ENCODE results near the gene PPFIA4.

The PPFIA4 gene

GRCh38 chr1:203124546-203125317 lies 98.4 kb downstream of the PPFIA4 start:
- FAIRE-seq (no peak), DNase-seq (ENCODE audit: insufficient read length, low spot score) (no peak)

- FAIRE-seq (no peak), DNase-seq (ENCODE audit: insufficient read length, low spot score) (no peak)
These were observed 100.0 kb downstream of the PPFIA4 start for GRCh38 chr1:203126151-203126865.

- no peak for FAIRE-seq
- DNase-seq (ENCODE audit: insufficient read length, low spot score): no peak
These were observed 100.8 kb downstream of the PPFIA4 start for GRCh38 chr1:203126866-203127665.

- no peak for FAIRE-seq
- DNase-seq (ENCODE audit: insufficient read length, low spot score): no peak
These were observed 101.6 kb downstream of the PPFIA4 start, which contains the start of gene ADORA1 for GRCh38 chr1:203127666-203128430. Gene ADORA1 (plus strand): TSS chr1:203127726. CDS start chr1:203128842, 1,116 bp downstream.

GRCh38 chr1:203128431-203128715 lies 102.1 kb downstream of the PPFIA4 start:
- FAIRE-seq (no peak), DNase-seq (ENCODE audit: insufficient read length, low spot score) (no peak)
